ENCODE measurements around the gene HSPG2. TPM values are rescaled to one million over a fixed set of nuclear protein-coding genes. Genes with fewer than 3 reads are reported as not detected.

The HSPG2 gene
- total and polyA plus RNA-seq, 9 of the 15 experiments (the other 6 are each of a cell fraction or from before 2014, with no cell fraction given) = 0.14 to 160 (median 15.7) TPM

- no peak for TF ChIP-seq ZNF23 (CRISPR knock-in tag; IDR thresholded peaks at IDR 0.05)
- TF ChIP-seq SMARCA4 (IDR thresholded peaks at IDR 0.05) = 0 out of 2 replicates have a peak, but pooled peaks have one; percentile 22
- no peak for TF ChIP-seq ZNF57 (CRISPR knock-in tag; IDR thresholded peaks at IDR 0.05)
- TF ChIP-seq FOSL1 (tag; conservative IDR thresholded peaks at IDR 0.05) = peak; percentile 66
- TF ChIP-seq SMC3 (conservative IDR thresholded peaks at IDR 0.05; ENCODE audit: insufficient read depth, low read depth, low read length) = no peak
- TF ChIP-seq ZNF311 (CRISPR knock-in tag; IDR thresholded peaks at IDR 0.05) = no peak
- no peak for TF ChIP-seq BRD4 (IDR thresholded peaks at IDR 0.05)
- TF ChIP-seq RBM15 (IDR thresholded peaks at IDR 0.05; ENCODE audit: insufficient read depth, low read length) = no peak
- TF ChIP-seq TRIM28 (IDR thresholded peaks at IDR 0.05) = no peak
- TF ChIP-seq ZNF124 (CRISPR knock-in tag; IDR thresholded peaks at IDR 0.05) = no peak
- TF ChIP-seq NFIX (CRISPR knock-in tag; IDR thresholded peaks at IDR 0.05; ENCODE audit: low read depth) = peak; percentile 43; the same call in 1 of the 2 replicates
- TF ChIP-seq ZNF324 (CRISPR knock-in tag; IDR thresholded peaks at IDR 0.05) = no peak
- no peak for TF ChIP-seq SNRNP70 (optimal IDR thresholded peaks at IDR 0.05; ENCODE audit: low read depth, low read length)
- no peak for TF ChIP-seq KDM5B (IDR thresholded peaks at IDR 0.05; ENCODE audit: insufficient replicate concordance, low read depth, low read length)
- TF ChIP-seq, protein P1, sequence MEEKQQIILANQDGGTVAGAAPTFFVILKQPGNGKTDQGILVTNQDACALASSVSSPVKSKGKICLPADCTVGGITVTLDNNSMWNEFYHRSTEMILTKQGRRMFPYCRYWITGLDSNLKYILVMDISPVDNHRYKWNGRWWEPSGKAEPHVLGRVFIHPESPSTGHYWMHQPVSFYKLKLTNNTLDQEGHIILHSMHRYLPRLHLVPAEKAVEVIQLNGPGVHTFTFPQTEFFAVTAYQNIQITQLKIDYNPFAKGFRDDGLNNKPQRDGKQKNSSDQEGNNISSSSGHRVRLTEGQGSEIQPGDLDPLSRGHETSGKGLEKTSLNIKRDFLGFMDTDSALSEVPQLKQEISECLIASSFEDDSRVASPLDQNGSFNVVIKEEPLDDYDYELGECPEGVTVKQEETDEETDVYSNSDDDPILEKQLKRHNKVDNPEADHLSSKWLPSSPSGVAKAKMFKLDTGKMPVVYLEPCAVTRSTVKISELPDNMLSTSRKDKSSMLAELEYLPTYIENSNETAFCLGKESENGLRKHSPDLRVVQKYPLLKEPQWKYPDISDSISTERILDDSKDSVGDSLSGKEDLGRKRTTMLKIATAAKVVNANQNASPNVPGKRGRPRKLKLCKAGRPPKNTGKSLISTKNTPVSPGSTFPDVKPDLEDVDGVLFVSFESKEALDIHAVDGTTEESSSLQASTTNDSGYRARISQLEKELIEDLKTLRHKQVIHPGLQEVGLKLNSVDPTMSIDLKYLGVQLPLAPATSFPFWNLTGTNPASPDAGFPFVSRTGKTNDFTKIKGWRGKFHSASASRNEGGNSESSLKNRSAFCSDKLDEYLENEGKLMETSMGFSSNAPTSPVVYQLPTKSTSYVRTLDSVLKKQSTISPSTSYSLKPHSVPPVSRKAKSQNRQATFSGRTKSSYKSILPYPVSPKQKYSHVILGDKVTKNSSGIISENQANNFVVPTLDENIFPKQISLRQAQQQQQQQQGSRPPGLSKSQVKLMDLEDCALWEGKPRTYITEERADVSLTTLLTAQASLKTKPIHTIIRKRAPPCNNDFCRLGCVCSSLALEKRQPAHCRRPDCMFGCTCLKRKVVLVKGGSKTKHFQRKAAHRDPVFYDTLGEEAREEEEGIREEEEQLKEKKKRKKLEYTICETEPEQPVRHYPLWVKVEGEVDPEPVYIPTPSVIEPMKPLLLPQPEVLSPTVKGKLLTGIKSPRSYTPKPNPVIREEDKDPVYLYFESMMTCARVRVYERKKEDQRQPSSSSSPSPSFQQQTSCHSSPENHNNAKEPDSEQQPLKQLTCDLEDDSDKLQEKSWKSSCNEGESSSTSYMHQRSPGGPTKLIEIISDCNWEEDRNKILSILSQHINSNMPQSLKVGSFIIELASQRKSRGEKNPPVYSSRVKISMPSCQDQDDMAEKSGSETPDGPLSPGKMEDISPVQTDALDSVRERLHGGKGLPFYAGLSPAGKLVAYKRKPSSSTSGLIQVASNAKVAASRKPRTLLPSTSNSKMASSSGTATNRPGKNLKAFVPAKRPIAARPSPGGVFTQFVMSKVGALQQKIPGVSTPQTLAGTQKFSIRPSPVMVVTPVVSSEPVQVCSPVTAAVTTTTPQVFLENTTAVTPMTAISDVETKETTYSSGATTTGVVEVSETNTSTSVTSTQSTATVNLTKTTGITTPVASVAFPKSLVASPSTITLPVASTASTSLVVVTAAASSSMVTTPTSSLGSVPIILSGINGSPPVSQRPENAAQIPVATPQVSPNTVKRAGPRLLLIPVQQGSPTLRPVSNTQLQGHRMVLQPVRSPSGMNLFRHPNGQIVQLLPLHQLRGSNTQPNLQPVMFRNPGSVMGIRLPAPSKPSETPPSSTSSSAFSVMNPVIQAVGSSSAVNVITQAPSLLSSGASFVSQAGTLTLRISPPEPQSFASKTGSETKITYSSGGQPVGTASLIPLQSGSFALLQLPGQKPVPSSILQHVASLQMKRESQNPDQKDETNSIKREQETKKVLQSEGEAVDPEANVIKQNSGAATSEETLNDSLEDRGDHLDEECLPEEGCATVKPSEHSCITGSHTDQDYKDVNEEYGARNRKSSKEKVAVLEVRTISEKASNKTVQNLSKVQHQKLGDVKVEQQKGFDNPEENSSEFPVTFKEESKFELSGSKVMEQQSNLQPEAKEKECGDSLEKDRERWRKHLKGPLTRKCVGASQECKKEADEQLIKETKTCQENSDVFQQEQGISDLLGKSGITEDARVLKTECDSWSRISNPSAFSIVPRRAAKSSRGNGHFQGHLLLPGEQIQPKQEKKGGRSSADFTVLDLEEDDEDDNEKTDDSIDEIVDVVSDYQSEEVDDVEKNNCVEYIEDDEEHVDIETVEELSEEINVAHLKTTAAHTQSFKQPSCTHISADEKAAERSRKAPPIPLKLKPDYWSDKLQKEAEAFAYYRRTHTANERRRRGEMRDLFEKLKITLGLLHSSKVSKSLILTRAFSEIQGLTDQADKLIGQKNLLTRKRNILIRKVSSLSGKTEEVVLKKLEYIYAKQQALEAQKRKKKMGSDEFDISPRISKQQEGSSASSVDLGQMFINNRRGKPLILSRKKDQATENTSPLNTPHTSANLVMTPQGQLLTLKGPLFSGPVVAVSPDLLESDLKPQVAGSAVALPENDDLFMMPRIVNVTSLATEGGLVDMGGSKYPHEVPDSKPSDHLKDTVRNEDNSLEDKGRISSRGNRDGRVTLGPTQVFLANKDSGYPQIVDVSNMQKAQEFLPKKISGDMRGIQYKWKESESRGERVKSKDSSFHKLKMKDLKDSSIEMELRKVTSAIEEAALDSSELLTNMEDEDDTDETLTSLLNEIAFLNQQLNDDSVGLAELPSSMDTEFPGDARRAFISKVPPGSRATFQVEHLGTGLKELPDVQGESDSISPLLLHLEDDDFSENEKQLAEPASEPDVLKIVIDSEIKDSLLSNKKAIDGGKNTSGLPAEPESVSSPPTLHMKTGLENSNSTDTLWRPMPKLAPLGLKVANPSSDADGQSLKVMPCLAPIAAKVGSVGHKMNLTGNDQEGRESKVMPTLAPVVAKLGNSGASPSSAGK (IDR thresholded peaks at IDR 0.05) = no peak
- TF ChIP-seq TCF3 (CRISPR knock-in tag; IDR thresholded peaks at IDR 0.05) = no peak
- TF ChIP-seq, protein P2, sequence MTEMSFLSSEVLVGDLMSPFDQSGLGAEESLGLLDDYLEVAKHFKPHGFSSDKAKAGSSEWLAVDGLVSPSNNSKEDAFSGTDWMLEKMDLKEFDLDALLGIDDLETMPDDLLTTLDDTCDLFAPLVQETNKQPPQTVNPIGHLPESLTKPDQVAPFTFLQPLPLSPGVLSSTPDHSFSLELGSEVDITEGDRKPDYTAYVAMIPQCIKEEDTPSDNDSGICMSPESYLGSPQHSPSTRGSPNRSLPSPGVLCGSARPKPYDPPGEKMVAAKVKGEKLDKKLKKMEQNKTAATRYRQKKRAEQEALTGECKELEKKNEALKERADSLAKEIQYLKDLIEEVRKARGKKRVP (CRISPR knock-in tag; IDR thresholded peaks at IDR 0.05) = no peak
- TF ChIP-seq ZNF77 (CRISPR knock-in tag; IDR thresholded peaks at IDR 0.05) = no peak
Measured at GRCh38 chr1:21956720-21957552, 19.8 kb upstream of the HSPG2 start (continued).
